HG02678 (cell line): ENCODE results near the gene RPL15.

Experiments
- ATAC-seq: cut with Tn5 transposase; IDR thresholded peaks from one replicate; pipeline ENCODE4 v1.9.1; 2021; ENCODE audit warnings: mild to moderate bottlenecking, moderate library complexity; ENCODE audit not compliant: unreplicated experiment

Gene RPL15

DNA sequence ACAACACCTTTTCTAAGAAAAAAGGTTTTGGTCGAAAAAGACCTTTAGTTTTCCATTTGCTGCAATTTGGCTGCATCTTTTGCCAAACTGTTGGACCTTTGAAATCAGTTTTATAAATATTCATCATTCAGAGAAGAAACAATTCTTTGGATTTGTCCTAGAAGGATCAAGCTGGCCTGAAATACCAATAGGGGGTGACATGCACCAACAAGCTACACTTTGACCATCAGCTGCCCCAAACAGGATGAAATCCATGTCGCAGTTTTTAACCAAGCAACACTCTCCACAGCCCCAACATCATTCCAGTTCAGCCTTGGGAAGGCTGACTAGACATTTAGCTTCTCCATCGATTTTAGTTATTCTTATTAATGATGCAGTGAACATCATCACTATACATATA lies 9.8 kb downstream of the RPL15 start:
- ATAC-seq, result no peak

DNA sequence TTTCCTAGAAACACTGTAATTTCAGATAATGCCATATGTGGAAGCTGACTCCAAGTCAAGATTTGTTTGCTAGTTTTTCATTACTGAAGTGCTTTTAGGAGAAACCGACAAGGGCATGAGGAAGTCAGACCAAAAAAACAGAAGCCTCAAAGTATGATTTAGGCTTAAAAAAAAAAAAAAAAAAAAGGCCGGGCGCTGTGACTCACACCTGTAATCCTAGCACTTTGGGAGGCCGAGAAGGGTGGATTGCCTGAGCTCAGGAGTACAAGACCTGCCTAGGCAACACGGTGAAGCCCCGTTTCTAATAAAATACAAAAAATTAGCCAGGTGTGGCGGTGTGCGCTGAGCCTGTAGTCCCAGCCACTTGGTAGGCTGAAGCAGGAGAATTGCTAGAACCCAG lies 11.6 kb downstream of the RPL15 start:
- no peak for ATAC-seq

DNA sequence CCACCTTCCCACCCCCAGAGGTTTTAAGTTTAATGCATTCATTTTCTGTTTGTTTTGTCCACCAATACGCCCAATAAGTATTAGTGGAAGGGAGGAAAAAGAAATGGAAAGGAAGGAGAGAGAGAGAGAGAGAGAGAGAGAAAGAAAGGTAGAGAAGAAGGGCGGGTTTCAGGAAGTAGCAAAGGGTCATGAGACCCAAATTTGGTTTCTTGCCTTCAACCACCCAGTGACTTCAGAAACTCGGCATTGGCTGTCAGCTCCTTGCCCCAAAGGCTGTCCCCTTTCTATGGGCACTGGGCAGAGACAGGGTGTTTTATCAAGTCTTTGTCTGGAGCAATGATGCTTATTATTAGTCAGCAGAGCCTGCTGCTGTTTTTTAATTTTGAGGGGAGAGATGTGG lies 14.7 kb downstream of the RPL15 start:
- ATAC-seq, result no peak

DNA sequence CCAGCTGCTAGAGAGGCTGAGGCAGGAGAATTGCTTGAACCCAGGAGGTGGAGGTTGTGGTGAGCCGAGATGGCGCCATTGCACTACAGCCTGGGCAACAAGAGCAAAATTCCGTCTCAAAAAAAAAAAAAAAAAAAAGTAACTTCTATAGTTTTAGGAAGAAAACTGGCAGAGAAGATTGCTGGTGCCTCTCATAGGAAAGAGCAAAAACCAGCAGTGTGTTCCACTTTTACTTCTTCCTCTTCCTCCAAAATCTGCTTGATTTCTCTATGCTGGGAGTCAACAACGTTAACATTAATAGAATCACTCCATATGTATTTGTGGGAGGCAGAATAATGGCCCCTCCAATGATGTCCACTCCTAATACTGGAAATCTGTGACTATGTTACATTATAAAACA lies 15.6 kb downstream of the RPL15 start:
- no peak for ATAC-seq

DNA sequence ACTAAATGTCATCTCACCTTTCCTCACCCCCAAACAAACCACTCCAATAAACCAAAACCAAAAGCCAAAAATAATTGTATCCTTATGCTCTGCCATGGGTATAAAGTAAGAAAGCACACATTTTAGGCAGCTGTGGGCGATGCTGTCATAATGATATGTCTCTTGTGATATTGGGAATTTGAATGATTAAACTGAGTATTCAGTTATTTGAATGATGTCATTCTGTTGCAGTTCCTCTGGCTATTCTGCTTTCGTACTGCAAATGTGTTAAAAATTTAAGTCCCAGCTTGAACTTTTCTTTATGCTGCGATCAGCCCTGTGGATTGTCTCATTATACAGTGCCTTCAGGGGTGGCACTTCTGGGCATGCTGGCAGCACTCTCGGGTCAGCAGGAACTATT lies 17.3 kb downstream of the RPL15 start:
- no peak for ATAC-seq

DNA sequence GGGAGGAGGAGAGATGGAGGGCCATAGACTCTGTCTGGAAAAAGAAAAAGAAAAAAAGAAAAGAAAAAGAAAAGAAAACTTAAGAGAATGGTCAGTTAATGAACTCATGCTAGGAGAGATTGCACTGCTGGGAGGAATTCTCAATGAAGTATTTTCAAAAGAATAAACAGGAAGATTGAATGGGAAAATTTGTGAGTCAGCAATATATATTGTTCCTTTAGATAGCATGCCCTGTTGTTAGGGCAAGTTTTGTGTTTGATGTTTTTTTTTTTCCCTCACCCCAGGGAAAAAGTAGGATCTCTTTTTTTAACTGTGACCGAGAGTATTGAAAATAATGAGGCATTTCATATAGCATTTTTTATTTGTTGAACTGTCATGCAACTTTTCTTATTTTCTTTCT lies 20.4 kb downstream of the RPL15 start:
- no peak for ATAC-seq

DNA sequence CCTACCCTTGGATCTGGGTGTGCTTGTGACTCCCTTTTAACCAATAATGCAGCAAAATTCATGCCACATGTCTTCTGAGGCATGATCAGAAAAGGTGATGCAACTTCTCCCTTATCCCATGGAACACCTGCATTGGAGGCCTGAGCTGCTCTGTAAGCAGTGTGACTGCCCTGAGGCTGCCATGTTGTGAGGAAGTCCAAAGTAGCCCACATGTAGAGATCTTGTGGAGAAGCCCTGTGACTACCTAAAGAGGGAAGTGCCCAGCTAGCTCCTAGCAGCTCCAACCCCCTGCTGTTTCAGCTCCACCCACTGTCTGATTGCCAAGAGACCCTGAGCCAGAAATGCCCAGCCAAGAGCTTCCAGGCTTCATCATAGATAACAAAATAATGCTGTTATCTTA lies 21.8 kb downstream of the RPL15 start:
- no peak for ATAC-seq

DNA sequence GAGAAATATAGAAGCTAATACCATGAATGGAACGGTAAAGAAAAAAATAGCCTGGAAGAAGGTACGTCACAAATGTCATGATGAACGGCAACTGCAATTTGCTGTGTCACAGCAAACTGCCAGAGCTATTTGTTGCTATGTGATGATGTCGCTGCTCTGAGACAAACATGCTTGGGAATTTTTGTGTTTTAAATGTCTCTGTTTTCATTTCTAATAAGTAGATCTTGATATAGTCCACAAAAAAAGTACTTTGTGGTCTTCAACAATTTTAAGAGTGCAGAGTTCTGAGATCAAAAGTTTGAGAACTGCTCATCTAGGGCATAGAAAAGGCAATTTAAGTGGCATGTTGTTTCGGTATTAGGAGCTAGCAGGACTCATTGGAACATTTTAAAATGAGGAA lies 23.8 kb downstream of the RPL15 start:
- no peak for ATAC-seq

DNA sequence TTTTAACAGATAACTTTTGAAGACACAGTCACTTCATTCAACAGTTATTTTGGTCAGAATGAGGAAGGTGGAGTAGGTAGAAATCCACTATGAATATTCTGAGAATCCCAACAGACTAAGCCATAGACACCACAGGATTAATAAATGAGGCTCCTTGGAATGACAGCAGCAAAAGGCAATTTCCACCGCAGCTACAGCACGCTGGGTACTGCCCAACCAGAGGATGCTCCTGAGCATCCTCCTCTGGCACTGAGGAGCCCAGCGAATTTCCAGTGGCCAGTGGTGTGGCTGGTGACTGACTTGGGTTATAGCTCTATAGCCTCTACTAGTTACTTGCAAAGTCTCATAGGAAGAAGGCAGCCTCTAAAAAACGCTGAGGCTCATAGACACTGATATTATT lies 24.5 kb downstream of the RPL15 start:
- no peak for ATAC-seq

DNA sequence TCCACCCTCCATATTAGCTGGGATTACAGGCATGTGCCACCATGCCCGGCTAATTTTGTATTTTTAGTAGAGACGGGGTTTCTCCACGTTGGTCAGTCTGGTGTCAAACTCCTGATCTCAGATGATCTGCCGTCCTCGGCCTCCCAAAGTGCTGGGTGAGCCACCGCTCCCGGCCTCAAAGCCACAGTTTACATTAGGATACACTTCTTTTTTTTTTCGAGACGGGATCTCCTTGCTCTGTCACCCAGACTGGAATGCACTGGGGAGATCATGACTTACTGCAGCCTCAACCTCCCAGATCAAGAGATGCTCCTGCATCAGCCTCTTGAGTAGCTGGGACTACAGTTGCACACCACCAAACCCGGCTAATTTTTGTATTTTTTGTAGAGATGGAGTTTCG lies 25.6 kb downstream of the RPL15 start:
- ATAC-seq, result no peak

DNA sequence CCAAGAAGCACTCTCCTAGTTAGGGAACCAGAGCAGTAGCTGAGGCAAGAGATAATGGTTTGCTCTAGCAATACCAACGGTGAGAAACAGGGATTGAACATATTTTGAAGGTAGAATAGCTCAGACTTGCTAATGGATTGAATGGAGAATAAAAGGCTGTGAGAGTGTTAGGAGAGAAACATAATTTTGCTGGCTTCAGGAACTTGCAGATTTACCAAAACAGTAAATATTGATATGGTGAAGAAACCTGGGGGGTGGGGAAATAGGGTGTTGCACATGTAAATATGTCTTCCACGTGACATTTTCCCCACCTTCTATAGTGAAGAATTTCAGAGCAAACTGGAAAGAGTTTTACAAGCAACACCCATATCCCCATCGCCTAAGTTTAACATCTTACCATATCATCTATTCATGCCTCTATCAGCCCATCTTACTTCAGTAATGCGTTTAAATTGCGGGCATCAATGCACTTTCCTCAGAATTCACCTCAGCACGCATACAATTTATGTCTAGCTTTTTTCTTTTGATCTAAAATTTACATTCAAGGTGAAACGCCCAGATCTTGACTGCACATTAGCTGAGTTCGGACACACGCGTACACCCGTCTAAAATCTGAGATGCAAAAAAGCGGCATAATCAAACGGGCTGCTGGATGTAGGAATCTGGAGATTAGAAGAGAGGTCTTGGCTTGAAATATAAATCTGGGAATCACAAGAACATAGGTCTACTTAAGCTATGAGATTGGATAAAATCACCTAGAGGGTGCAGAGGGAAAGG lies 27.3 kb downstream of the RPL15 start:
- ATAC-seq, result no peak

DNA sequence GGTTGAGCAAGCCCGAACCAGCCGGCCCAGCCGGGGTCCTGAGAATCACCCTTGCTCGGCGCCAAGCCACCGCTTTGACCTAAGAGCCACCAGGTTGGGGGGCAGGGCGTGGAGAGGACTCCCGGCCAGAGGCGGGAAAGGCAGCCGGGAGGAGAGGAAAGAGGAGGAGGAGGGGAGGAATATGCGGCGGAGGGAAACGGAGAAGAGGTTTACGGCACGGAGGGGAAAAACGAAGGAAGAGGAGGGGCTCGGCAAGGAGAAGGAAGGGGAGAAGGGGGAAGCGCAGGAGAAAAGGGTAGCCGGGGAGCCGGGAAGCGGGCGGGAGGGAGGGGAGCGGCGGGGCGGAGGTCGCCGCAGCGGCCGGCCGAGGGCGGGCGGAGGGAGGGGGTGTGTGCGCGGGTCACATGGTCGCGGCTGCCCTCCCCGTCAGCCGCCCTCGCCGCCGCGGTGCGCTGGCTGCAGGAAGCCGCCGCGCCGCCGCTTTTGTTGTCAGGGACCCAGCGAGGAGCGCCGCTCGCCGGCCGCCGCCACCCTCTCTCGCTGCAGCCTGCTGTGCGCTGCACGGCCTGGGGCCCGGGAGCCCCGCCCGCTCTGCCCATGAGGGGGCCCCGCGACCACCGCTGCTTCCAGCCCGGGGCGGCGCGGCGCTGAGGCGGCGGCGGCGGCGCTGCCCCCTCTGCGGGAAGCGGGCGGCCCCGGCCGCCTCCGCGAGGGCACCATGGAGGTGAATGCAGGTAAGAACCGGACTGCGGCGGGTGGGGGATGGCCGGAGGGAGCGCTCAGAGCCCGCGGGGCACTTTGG lies 28.1 kb downstream of the RPL15 start, which contains the start of gene NR1D2:
TSS of gene NR1D2 (plus strand) at position 426 of the 802 bp plus-strand sequence. CDS start at position 719, 293 bp downstream.
- peak; percentile 56 for ATAC-seq

DNA sequence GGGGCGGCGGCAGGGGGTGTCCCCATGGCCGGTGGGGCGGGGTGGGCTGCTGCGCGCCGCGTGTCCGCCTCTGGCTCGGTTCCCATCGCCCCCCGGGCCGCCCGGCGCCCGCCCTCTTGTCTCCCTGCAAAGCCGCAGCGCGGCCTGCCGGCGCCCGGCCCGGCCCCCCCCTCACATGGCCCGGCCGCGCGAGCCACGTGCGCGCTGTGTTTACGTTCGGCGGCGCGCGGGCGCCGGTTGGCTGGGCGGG lies 28.7 kb downstream of the RPL15 start:
- no peak for ATAC-seq

DNA sequence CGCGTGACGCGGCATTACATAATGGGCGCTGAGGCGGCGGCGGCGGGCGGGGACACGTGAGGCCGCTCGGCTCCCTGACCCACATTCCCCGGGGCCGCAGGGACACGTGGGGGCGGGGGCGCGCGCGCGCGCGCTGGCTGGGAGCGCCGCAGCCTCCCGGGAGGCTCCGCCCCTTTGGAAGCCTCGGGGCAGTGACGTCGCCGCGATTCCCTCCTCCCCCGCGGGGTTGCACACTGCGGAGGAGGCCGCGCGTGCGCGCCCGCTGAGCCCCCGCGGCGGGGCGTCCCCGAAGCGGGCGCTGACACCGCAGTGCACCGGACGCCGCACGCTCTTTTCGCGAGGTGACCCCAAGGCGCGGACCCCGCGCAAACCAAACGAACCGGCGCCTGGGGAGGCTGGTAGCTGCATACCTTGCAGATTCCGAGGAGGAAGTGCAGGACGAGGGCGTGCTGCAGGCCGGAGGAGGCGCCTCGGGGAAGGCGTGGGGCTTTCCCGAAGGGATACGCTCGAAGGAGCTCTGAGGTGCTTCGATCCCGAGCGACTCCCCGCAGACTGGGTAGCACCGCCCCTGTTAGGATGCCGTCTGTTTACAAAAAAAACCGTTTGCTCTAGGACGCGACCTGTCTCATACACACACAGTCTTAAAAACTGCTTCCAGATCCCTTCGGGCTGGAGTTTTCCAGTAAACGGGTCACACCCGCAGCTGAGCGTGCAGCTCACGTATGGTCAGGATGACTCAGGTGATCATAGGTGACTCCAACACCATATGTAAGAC lies 29.2 kb downstream of the RPL15 start:
- ATAC-seq, result peak; percentile 74

DNA sequence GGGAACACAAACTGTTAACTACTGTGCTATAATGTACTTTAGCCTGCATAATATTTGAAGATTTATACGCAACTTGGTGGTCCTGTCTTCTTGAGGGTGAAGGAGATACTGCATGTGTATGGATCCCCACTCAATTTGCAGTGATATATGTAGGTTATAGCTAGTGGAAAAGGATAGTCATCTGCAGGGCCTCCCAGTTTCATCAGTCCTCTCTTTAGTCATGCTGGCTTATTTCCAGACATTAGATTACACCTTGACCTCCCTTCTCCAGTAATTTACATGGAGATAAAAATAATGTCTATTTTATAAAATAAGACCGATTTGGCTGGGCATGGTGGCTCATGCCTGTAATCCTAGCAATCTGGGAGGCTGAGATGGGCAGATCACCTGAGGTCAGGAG lies 31.8 kb downstream of the RPL15 start:
- ATAC-seq, result no peak

DNA sequence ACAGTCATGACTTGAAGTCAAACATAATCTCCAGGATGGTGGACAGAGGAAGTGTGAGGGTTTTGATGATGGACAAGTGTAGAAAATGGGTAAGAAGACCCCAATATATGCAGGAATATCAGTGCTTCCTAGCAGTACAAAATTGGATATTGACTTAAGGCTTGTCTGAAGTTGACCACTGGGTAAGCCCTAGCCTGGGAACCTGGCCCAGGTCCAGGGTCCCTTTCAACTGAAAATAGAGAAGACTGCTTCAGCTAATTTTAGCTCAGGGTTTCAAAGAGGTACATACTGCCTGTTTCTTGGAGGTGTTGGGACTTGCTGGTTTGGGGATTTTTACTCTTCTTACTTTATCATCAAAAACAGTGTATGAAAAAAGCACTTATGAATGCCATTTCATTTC lies 32.9 kb downstream of the RPL15 start:
- peak; percentile 16 for ATAC-seq

DNA sequence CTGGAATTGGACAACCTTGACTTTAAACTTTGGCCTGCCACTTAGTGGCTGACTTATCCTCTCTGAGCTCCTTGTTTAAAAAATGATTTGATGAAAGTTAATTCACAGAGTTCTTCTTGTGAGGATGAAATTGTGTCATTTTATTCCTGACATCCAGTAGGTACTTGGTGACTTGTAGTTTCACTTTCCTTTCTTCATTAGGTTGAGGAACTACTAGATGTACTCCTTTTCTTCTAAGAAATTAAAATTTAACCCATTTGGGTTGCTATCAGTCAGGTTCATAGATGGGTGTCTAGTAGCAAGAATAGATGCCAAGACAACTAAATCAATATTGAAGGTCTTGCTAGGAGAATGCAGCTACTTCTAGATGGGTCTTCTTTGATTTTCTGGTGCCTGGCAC lies 33.4 kb downstream of the RPL15 start:
- ATAC-seq, result peak; percentile 23

DNA sequence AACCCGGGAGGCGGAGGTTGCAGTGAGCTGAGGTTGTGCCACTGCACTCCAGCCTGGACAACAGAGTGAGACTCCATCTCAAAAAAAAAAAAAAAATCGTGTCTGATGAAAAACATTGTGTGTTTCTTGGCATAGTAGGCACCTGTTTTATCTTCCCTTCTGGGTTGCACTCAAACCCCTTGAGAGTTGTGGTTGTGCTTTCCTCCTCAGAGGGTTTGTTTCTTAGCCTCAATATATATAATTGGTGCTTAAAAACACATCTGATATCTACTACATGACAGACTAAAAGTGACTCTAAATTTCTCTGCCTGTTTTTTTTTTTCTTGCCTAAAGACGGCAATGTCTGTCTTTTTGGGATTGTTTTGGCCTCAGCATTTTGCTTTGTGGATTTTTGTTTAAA lies 35.7 kb downstream of the RPL15 start:
- ATAC-seq, result peak; percentile 65

DNA sequence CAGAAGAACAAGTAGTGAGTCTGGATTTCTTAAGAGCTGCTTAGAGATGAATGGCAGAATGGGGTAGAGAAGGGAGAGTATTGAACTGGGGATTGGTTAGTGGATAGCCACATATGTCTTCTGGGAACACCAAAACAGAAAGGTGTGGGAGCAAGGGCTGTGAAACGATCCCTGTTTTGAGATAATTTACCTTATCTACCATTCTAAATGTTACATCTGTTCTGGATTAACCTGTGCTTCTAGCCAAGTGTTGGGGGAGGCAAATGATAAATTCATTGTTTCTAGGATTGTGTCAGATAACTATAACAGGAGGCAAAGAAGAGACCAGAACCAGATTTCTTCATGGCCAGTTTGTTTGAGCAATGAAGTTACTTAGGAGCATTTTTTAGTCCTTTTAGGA lies 36.6 kb downstream of the RPL15 start:
- ATAC-seq, result no peak

DNA sequence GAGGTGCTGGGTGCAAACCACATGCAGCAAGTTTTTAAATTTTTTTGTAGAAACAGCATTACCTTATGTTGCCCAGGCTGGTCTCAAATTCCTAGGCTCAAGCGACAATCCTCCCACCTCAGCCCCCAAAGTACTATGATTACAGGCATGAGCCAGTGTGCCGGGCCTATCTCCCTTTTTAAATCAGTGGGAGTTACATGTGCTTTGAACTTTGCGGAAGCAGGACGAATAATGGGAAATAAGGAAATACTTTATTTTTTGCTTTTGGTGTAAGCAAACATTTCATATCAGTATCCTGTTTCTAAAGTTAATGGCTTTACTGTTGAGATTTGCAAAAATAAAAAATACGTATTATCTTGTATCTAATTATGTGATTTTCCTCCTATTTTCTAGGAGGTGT lies 37.2 kb downstream of the RPL15 start:
- no peak for ATAC-seq

DNA sequence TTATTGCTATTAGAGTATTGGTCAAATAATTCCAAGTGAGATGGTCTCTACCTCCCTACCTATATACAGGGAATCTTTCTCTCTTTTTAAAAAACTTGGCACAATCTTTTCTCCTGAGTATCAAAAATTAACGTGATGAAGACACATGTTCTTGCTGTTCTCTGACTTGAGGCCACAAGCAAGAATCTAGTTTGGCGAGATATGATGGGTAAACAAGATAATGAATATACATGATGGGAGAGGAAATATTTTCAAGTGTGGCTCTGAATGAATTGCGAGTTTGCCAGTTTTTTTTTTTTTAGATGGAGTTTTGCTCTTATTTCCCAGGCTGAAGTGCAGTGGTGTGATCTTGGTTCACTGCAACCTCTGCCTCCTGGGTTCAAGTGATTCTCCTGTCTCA lies 39.8 kb downstream of the RPL15 start:
- no peak for ATAC-seq
